ENCODE results near the gene FBF1.
"Not testable (repeated sequence)": the region's sequence is repeated elsewhere in the genome, so short reads cannot be mapped to it uniquely, and the experiment has no call there.

Gene FBF1

GRCh38 chr17:75889454-75889853, 51.4 kb downstream of the FBF1 start:
- no peaks in the 10 kb centered on the region for H3K27me3 Mint-ChIP-seq
- DNase-seq (no peak), ATAC-seq (replicated peaks) (no peak)
- H3K4me3 Mint-ChIP-seq, result no peak overlapping the region
- peaks cover 17 to 26% of the 10 kb centered on the region in 2 donors for H3K4me1 Mint-ChIP-seq
- H3K27ac Mint-ChIP-seq, result no peak overlapping the region
- no peaks in the 10 kb centered on the region for H3K9me3 Mint-ChIP-seq
- peaks cover 15 to 27% of the 10 kb centered on the region in 2 donors for H3K36me3 Mint-ChIP-seq

GRCh38 chr17:75888484-75888883, 52.4 kb downstream of the FBF1 start:
- DNase-seq, result no peak
- Mint-ChIP-seq H3K36me3 (peaks cover 8 to 18% of the 10 kb centered on the region in 2 donors), H3K4me3 (no peak overlapping the region), H3K27ac (no peak overlapping the region), H3K9me3 (no peaks in the 10 kb centered on the region), H3K27me3 (no peaks in the 10 kb centered on the region), H3K4me1 (peaks cover 8 to 17% of the 10 kb centered on the region in 2 donors)
- no peak for ATAC-seq (replicated peaks)

DNA sequence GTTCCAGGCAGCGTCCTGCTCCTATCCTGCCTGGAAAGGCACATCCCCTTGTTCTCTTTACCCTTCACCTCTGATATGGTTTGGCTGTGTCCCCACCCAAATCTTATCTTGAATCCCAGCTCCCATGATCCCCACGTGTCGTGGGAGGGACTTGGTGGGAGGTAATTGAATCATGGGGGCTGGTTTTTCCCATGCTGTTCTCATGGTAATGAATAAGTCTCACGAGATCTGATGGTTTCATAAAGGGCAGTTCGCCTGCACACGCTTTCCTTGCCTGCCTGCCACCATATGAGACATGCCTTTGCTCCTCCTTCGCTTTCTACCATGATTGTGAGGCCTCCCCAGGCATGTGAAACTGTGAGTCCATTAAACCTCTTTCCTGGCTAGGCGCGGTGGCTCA, 55.0 kb downstream of the FBF1 start:
- not testable (repeated sequence) for H3K27ac Mint-ChIP-seq; H3K27me3 Mint-ChIP-seq; H3K4me3 Mint-ChIP-seq; DNase-seq; H3K9me3 Mint-ChIP-seq; ATAC-seq (replicated peaks)
- Mint-ChIP-seq H3K36me3 (peaks cover 5 to 14% of the 10 kb centered on the region in 2 donors), H3K4me1 (peaks cover 8 to 14% of the 10 kb centered on the region in 2 donors)

- Mint-ChIP-seq H3K4me3 (no peak overlapping the region), H3K27ac (no peak overlapping the region), H3K27me3 (peaks cover 0 to 5% of the 10 kb centered on the region in 2 donors), H3K9me3 (no peaks in the 10 kb centered on the region), H3K36me3 (peaks cover 3 to 11% of the 10 kb centered on the region in 2 donors), H3K4me1 (peaks cover 6 to 12% of the 10 kb centered on the region in 2 donors)
- DNase-seq (no peak), ATAC-seq (replicated peaks) (no peak)
These were observed 55.4 kb downstream of the FBF1 start for GRCh38 chr17:75885431-75885830.

GRCh38 chr17:75881678-75882454, 59.0 kb downstream of the FBF1 start:
- no peak overlapping the region for H3K27ac Mint-ChIP-seq
- no peak overlapping the region for H3K4me3 Mint-ChIP-seq
- H3K4me1 Mint-ChIP-seq, result peaks cover 13 to 26% of the 10 kb centered on the region in 2 donors
- ATAC-seq (replicated peaks), result no peak
- no peak for DNase-seq
- H3K9me3 Mint-ChIP-seq, result no peaks in the 10 kb centered on the region
- peaks cover 0 to 4% of the 10 kb centered on the region in 2 donors for H3K36me3 Mint-ChIP-seq
- peaks cover 6 to 26% of the 10 kb centered on the region in 2 donors for H3K27me3 Mint-ChIP-seq

GRCh38 chr17:75880266-75880665, 60.6 kb downstream of the FBF1 start:
- peaks cover 6 to 26% of the 10 kb centered on the region in 2 donors for H3K27me3 Mint-ChIP-seq
- no peaks in the 10 kb centered on the region for H3K36me3 Mint-ChIP-seq
- no peak for DNase-seq
- no peak overlapping the region for H3K27ac Mint-ChIP-seq
- H3K4me3 Mint-ChIP-seq, result no peak overlapping the region
- H3K4me1 Mint-ChIP-seq, result peaks cover 21 to 32% of the 10 kb centered on the region in 2 donors
- ATAC-seq (replicated peaks), result no peak
- no peaks in the 10 kb centered on the region for H3K9me3 Mint-ChIP-seq

GRCh38 chr17:75878174-75878998, 62.5 kb downstream of the FBF1 start, which contains the start of gene TRIM47:
TRIM47 (minus strand) TSS chr17:75878581; CDS start chr17:75878548, 33 bp downstream.
- ATAC-seq (replicated peaks) (peak in 1 of 2 donors; percentile 6), DNase-seq (no peak)
- peaks cover 6 to 26% of the 10 kb centered on the region in 2 donors for H3K27me3 Mint-ChIP-seq
- H3K9me3 Mint-ChIP-seq, result no peaks in the 10 kb centered on the region
- H3K4me1 Mint-ChIP-seq, result peaks cover 21 to 31% of the 10 kb centered on the region in 2 donors
- H3K27ac Mint-ChIP-seq, result peak within 1 kb of the TSS; percentile 90
- no peaks in the 10 kb centered on the region for H3K36me3 Mint-ChIP-seq
- H3K4me3 Mint-ChIP-seq, result peak within 1 kb of the TSS; percentile 75 to 85

GRCh38 chr17:75877752-75878173, 63.1 kb downstream of the FBF1 start:
- Mint-ChIP-seq H3K4me1 (peaks cover 21 to 31% of the 10 kb centered on the region in 2 donors), H3K36me3 (no peaks in the 10 kb centered on the region), H3K4me3 (peak overlapping the region; percentile 75 to 85), H3K27ac (peak overlapping the region; percentile 90), H3K9me3 (no peaks in the 10 kb centered on the region), H3K27me3 (peaks cover 6 to 26% of the 10 kb centered on the region in 2 donors)
- peak; percentile 56 for DNase-seq
- ATAC-seq (replicated peaks), result peak; percentile 82 to 85

DNA sequence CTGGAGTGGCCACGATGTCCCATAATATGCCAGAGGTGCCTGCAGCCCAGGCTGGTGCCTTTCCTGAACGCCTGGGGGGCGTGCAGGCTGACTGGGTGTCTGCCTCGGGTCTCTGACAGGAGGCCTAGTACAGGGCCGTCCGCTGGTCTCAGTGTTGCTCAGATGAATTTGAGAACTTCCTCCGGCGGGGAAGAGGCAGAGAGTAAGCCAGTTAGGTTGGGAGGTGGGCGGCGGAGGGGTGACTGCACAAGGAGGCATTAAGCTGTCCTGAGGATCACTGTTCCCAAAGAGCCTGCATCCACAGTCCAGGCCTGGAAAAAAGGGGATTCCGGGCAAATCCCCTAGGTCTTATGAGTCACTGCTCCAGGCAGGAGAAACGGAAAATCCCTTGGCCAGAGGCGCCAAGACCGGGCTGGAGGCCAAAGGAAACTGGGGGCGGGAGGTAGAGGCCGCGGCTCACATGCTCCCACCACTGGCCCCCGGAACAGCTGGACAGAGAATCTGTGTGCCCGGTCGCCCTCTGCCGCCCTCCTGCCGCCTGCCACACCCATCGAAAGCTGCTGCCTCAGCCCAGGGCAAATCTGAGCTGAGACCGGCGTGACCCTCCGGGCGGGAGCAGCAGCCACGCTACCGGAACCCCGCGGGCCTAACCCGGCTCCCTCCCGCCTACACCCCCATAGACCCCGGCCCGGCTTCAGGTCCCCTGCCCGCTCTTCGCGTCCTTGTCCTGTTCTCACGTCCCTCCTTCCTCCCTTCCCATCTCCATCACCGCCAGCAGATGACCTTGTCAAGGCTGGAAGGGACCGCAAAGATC, 63.7 kb downstream of the FBF1 start:
- DNase-seq (no peak), ATAC-seq (replicated peaks) (peak; percentile 25 to 30)
- peaks cover 21 to 31% of the 10 kb centered on the region in 2 donors for H3K4me1 Mint-ChIP-seq
- H3K36me3 Mint-ChIP-seq, result no peaks in the 10 kb centered on the region
- H3K27ac Mint-ChIP-seq, result peak overlapping the region; percentile 88
- peaks cover 6 to 26% of the 10 kb centered on the region in 2 donors for H3K27me3 Mint-ChIP-seq
- peak overlapping the region; percentile 75 to 85 for H3K4me3 Mint-ChIP-seq
- H3K9me3 Mint-ChIP-seq, result no peaks in the 10 kb centered on the region

DNA sequence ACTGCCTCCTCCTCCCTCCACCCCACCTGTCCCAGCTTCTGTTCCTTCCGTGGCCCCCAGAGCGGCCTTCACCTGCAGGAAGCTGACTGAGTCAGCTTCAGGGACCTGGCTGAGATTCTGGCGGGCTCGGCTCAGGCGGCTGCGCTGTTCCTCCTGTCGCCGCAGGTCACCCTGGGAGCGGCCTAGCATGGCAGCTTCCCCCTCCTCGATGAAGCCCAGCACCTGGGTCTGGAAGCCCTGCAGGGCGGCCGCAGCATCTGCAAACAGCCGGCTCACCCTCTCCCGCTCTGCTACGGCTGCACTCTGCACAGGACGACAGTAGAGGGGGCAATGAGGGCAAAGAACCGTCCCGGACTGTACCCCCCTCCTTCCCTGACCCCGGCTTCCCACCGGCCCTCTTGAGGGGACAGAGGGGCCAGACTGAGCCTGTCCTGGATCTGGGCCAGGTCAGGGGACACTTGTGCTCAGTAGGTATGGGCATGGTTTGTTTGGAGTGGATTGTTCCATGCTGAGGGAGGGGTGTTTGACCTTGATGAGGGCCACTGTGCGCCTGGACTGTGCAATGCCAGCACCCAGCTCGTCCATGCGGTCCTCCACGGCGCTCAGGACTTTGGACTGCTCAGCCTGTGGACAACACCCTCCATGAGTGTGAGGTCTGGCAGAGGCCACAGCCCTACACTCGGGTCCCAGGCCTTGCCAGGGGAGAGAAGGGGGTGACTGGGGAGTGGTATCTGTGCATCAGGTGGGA, 64.5 kb downstream of the FBF1 start:
- Mint-ChIP-seq H3K9me3 (no peaks in the 10 kb centered on the region), H3K4me1 (peaks cover 21 to 31% of the 10 kb centered on the region in 2 donors), H3K4me3 (peak overlapping the region; percentile 75 to 85), H3K27ac (peak overlapping the region; percentile 75), H3K36me3 (no peaks in the 10 kb centered on the region), H3K27me3 (peaks cover 6 to 26% of the 10 kb centered on the region in 2 donors)
- DNase-seq (peak; percentile 51), ATAC-seq (replicated peaks) (peak; percentile 64 to 66)

GRCh38 chr17:75875940-75876189, 65.0 kb downstream of the FBF1 start:
- H3K9me3 Mint-ChIP-seq, result no peaks in the 10 kb centered on the region
- DNase-seq, result no peak
- H3K27ac Mint-ChIP-seq, result peak overlapping the region; percentile 75
- peaks cover 21 to 31% of the 10 kb centered on the region in 2 donors for H3K4me1 Mint-ChIP-seq
- no peak for ATAC-seq (replicated peaks)
- H3K36me3 Mint-ChIP-seq, result no peaks in the 10 kb centered on the region
- peaks cover 6 to 25% of the 10 kb centered on the region in 2 donors for H3K27me3 Mint-ChIP-seq
- H3K4me3 Mint-ChIP-seq, result peak overlapping the region; percentile 75 to 85

DNA sequence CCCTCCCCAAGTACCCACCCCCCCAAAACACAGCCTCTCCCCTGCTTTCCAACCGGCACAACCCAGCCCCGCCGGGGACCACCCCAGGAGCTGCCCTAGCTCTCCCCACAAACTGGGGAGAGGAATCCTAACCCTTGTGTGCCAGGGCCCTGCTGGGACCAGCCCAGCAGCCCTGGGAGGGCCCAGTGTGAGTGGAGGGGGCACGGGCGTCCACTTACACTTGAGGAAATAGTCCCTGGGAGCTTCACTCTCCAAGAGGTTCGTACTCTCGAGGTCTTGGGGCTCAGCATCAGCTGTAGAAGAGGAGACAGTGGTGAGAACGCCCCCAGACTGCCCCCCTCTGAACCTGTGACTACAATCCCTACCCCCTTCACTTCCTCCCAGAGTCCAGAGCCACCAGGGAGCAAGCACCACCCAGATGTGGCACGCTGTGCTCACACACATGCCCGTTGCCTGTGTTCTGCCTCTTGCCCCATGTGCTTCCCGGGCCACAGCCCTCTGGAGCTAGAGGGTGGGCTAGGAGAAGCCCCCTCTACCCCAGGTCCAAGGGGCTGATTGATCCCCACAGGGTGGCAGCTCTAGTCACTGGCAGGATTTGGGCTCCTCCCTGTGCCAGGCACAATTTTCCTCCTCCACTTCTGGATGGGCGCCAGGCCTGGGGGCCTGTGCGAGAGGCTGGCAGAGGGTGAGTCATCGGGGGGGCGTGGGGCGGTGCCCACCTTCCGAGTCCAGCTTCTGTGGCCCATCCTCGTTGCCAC, 65.5 kb downstream of the FBF1 start:
- Mint-ChIP-seq H3K27me3 (peaks cover 6 to 20% of the 10 kb centered on the region in 2 donors), H3K4me3 (peak overlapping the region in 1 of 2 donors; percentile 75), H3K4me1 (peaks cover 23 to 31% of the 10 kb centered on the region in 2 donors), H3K27ac (peak overlapping the region; percentile 75), H3K9me3 (no peaks in the 10 kb centered on the region), H3K36me3 (no peaks in the 10 kb centered on the region)
- no peak for DNase-seq
- ATAC-seq (replicated peaks), result no peak

All from stimulated activated naive B cell treated with anti-CD40 and anti-IgM and Interleukin-4, amounts not matched to agents 10 μg/mL and 1 μg/mL and 100 μg/mL, for 72 hours (primary cell).